Left ventricle myocardium superior (tissue), 1 donor: ENCODE results near the gene PFKM. TPM values are rescaled to one million over a fixed set of nuclear protein-coding genes. Genes with fewer than 3 reads are reported as not detected.
A peak's percentile ranks its signal among the peaks of the same experiment; 100 is the strongest.

Experiments
- microRNA-seq: library from miRNA; unstranded; fragments of <30 nt; microRNA quantifications from one replicate; pipeline ENCODE4 v1.2.0, GENCODE V29; 2020; ENCODE audit warnings: borderline number of aligned reads
- total RNA-seq: library from RNA; stranded (reverse); fragmentation: NEBNext Ultra II Directional; extraction: Animal tissue kit (Norgen Biotek cat#: 25700); gene quantifications from one replicate; pipeline ENCODE4 v1.2.1, GENCODE V29; 2021
- donor health status: DM: no; HTN: yes; CAD: no; lungs with severe emphysema.

Gene PFKM
- total RNA-seq, 1 donor from 2014 or later, result 703 TPM

Small RNA genes within 50 kb of the gene (microRNA-seq; reads per million reads assigned to microRNA genes)
- 24.5 reads per million, percentile 21 among the genes with 10 or more reads in this experiment for gene MIR6505

Other genes with a start within 250 kb of the PFKM start
- gene VDR, start 214.4 kb upstream of the PFKM start, total RNA-seq, result 0.20 TPM
- gene TMEM106C, start 155.8 kb upstream of the PFKM start, total RNA-seq, result 46.8 TPM
- 0.25 TPM for gene COL2A1, start 114.9 kb upstream of the PFKM start, total RNA-seq
- gene SENP1, start 13.3 kb upstream of the PFKM start, total RNA-seq, result 7.6 TPM
- 89.0 TPM for gene ASB8, start 38.2 kb downstream of the PFKM start, total RNA-seq
- gene CCDC184, start 64.3 kb downstream of the PFKM start, total RNA-seq, result 1.1 TPM
- gene OR10AD1, start 83.9 kb downstream of the PFKM start, total RNA-seq, result not detected
- gene ZNF641, start 231.6 kb downstream of the PFKM start, total RNA-seq, result 16.1 TPM